Glomerular endothelial cell (primary cell): ENCODE results near the gene PSMF1. TPM values are rescaled to one million over a fixed set of nuclear protein-coding genes. Genes with fewer than 3 reads are reported as not detected.

Source experiments
- DNase-seq: peaks from one replicate; pipeline ENCODE4 v3.0.0-alpha.2; 2011; ENCODE audit warnings: low read depth, low spot score; ENCODE audit errors: extremely low read depth
- total RNA-seq: library from RNA; depleted of rRNA; stranded (reverse); fragments of >200 nt; gene quantifications from 2 replicates; pipeline ENCODE4 v1.2.3, GENCODE V29; 2015

PSMF1 gene
- 93.7 and 110 TPM in 2 replicates for total RNA-seq

GRCh38 chr20:1118336-1119127 is at the start of gene PSMF1:
PSMF1 (plus strand) TSS chr20:1118602; CDS start chr20:1118774, 172 bp downstream.
- DNase-seq, result peak; percentile 41

- no peak for DNase-seq
Measured at GRCh38 chr20:1072258-1072657, 46.1 kb upstream of the PSMF1 start.

- DNase-seq, result no peak
Measured at GRCh38 chr20:1075616-1076015, 42.8 kb upstream of the PSMF1 start.

GRCh38 chr20:1081891-1082290 is 36.5 kb upstream of the PSMF1 start:
- DNase-seq, result no peak

GRCh38 chr20:1083431-1084080 is 34.8 kb upstream of the PSMF1 start:
- no peak for DNase-seq

- DNase-seq, result no peak
Measured at GRCh38 chr20:1085492-1086276, 32.7 kb upstream of the PSMF1 start.

GRCh38 chr20:1086277-1087213 is 31.9 kb upstream of the PSMF1 start:
- no peak for DNase-seq

- DNase-seq, result no peak
Measured at GRCh38 chr20:1087311-1087905, 31.0 kb upstream of the PSMF1 start.

- no peak for DNase-seq
Measured at GRCh38 chr20:1094751-1095150, 23.7 kb upstream of the PSMF1 start.

- DNase-seq, result no peak
Measured at GRCh38 chr20:1101533-1101932, 16.9 kb upstream of the PSMF1 start.

- DNase-seq, result no peak
Measured at GRCh38 chr20:1102016-1102415, 16.4 kb upstream of the PSMF1 start.

GRCh38 chr20:1103751-1104150 is 14.7 kb upstream of the PSMF1 start:
- DNase-seq, result no peak

- DNase-seq, result no peak
Measured at GRCh38 chr20:1105599-1106194, 12.7 kb upstream of the PSMF1 start.

GRCh38 chr20:1107176-1107575 is 11.2 kb upstream of the PSMF1 start:
- no peak for DNase-seq

GRCh38 chr20:1108437-1108920 is 9.9 kb upstream of the PSMF1 start:
- no peak for DNase-seq

GRCh38 chr20:1112908-1113307 is 5.5 kb upstream of the PSMF1 start:
- no peak for DNase-seq

- DNase-seq, result no peak
Measured at GRCh38 chr20:1118004-1118335, 432 bp upstream of the PSMF1 start.

- no peak for DNase-seq
Measured at GRCh38 chr20:1119128-1119505, 715 bp downstream of the PSMF1 start.

GRCh38 chr20:1119524-1119923 is 1.1 kb downstream of the PSMF1 start:
- DNase-seq, result no peak

- no peak for DNase-seq
Measured at GRCh38 chr20:1121429-1121828, 3.0 kb downstream of the PSMF1 start.
